Omental fat pad (tissue), 4 donors: ENCODE data around the gene P2RX1. TPM values are rescaled to one million over a fixed set of nuclear protein-coding genes. Genes with fewer than 3 reads are reported as not detected.

Experiments
- ATAC-seq: fragments of 150-250 bp; one replicate; pipeline ENCODE4 v1.9.1; 2016; ENCODE audit warnings: mild to moderate bottlenecking, moderate library complexity; ENCODE audit not compliant: low FRiP score
- DNase-seq: peaks from one replicate; pipeline ENCODE4 v3.0.0-alpha.2; 2019; ENCODE audit warnings: low spot score
- total RNA-seq, 4 donors: library from RNA; depleted of rRNA; stranded (reverse); fragments of >200 nt; gene quantifications; one replicate each; pipeline ENCODE4 v1.1.0, GENCODE V29; 2016
- TF ChIP-seq, protein P1 (sequence below), 3 donors: fragments of 450-650 bp; IDR thresholded peaks; one replicate each; pipeline ENCODE4 v1.5.1; 2016 to 2017; ENCODE audit warnings: antibody characterized with exemption in 3 of 3, mild to moderate bottlenecking in 3 of 3, moderate library complexity in 2 of 3

Gene P2RX1
- total RNA-seq, 4 donors from 2014 or later = 1.1 to 4.7 (median 2.7) TPM

DNA sequence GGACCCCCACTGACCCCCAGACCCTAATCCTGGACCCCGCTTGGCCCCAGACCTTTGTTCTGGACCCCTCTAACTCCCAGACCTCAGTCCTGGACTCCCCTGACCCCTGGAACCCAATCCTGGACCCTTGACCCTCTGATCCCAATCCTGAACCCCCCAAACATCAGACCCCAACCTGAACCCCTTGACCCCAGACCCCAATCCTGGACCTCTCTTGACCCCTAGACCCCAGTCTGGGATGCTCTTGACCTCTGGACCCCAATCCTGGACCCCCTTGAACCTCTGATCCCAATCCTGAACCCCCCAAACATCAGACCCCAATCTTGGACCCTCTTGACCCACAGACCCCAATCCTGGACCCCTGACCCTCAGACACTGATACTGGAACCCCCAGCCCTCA, 13.5 kb upstream of the P2RX1 start:
- DNase-seq (no peak), ATAC-seq (no peak)
- TF ChIP-seq, protein P1, sequence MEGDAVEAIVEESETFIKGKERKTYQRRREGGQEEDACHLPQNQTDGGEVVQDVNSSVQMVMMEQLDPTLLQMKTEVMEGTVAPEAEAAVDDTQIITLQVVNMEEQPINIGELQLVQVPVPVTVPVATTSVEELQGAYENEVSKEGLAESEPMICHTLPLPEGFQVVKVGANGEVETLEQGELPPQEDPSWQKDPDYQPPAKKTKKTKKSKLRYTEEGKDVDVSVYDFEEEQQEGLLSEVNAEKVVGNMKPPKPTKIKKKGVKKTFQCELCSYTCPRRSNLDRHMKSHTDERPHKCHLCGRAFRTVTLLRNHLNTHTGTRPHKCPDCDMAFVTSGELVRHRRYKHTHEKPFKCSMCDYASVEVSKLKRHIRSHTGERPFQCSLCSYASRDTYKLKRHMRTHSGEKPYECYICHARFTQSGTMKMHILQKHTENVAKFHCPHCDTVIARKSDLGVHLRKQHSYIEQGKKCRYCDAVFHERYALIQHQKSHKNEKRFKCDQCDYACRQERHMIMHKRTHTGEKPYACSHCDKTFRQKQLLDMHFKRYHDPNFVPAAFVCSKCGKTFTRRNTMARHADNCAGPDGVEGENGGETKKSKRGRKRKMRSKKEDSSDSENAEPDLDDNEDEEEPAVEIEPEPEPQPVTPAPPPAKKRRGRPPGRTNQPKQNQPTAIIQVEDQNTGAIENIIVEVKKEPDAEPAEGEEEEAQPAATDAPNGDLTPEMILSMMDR (IDR thresholded peaks at IDR 0.05) = no peak

DNA sequence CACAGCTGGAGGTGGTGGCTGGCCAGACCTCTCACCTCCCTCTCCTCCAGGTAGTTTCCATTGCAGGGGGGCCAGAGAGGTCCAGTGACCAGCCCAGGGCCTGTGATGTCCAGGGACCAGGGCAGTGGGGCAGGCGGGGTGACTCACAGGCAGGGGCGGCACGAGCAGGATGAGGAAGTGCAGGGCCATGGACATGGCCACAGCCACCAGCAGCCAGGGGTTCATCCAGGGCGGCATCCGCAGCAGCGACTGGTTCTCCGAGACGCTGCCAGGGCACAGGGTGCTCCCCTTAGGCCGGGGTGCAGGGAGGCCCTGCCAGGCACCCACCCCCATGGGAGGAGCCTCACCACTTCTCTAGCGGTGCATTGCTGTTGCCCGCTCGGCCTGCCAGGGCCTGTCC, 12.9 kb upstream of the P2RX1 start:
- ATAC-seq = no peak
- DNase-seq = no peak
- TF ChIP-seq, protein P1 (IDR thresholded peaks at IDR 0.05) = no peak

DNA sequence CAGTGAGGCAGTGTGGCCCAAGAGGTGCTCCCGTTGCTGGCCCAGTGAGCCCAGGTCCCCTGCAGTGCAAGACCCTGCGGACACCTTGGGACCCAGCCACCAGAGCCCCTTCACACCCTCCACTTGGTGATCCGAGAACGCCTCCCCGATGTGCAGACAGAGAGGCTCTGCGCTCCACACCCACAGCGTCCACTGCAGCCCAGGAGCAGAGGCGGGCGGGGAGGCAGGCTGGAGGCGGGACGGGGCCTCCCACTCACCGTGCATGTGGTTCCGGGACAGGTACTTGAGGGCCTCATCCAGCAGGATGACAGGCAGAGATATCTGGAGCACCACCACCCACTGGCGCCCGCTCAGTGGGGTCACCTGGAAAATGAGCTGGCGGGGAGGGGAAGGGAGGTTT, 12.1 kb upstream of the P2RX1 start:
- ATAC-seq (no peak), DNase-seq (no peak)
- TF ChIP-seq, protein P1 (IDR thresholded peaks at IDR 0.05) = no peak

DNA sequence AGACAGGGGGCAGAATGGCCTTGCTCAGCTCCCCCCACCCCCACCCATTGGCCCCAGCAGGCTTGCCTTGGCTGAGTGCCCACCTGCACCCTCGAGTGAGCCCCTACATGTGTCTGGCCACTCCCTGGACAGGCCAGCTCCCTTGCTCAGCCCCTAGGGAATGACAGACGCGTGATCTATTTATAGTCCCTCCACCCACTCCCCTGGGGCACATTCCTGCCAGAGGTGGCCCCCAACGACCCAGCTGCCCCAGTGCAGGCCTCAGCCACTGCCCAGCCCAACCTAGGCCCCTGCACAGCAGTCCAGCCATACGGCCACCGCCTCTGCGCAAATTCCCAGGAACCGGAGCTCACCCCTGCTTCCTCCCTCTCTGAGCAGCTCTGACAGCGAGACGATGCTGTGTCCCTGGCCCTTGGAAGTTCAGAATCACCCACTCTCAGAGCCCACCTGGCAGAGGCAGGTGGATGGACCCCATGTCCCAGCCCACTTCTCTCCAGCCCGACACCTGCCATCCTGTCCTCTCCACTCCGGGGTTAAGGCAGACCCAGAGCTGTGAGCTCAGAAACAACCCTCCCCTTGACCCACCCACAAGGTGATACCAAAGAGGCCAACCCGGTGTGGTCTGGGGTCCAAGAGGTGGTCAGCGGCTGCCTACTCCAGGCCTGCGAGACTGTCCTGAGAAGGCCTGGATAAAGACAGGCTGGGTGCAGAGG, 11.5 kb upstream of the P2RX1 start:
- DNase-seq = no peak
- TF ChIP-seq, protein P1 (IDR thresholded peaks at IDR 0.05) = no peak
- ATAC-seq = no peak

DNA sequence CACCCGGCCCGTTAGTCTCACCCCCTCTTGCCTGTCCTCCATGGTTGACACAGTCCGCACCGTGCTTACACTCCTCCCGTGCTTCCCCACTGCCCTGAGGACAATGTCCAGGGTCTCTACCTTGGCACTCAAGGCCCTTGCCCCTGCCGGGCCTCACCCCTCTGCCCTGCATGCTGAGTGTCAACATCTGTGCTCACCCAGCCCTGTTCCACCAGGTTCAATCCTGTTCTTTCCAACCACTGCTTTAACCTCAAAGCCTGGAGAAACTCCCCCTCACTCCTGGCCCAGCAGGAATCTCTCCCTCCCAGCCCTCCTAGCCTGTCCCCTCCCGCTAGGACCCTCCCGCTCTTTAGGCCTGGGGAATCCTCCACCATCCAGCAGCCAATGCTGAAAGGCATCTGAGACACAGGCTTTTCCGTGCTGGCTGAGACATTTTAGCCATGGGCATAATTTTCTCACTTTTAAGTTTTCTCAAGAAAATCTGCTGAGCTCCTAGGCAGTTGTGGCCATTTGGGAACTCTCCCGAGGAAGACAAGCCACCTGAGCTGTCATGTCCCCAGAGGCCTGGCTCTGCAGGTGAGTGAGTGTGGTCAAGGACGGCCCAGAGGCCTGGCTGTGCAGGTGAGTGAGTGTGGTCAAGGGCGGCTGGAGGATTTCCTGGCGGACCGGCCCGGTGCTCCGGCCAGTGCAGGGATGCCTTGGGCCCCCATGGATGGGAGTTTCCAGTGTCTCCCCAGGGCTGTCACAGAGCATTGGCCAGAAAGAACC, 10.8 kb upstream of the P2RX1 start:
- DNase-seq = no peak
- TF ChIP-seq, protein P1 (IDR thresholded peaks at IDR 0.05) = no peak
- no peak for ATAC-seq

DNA sequence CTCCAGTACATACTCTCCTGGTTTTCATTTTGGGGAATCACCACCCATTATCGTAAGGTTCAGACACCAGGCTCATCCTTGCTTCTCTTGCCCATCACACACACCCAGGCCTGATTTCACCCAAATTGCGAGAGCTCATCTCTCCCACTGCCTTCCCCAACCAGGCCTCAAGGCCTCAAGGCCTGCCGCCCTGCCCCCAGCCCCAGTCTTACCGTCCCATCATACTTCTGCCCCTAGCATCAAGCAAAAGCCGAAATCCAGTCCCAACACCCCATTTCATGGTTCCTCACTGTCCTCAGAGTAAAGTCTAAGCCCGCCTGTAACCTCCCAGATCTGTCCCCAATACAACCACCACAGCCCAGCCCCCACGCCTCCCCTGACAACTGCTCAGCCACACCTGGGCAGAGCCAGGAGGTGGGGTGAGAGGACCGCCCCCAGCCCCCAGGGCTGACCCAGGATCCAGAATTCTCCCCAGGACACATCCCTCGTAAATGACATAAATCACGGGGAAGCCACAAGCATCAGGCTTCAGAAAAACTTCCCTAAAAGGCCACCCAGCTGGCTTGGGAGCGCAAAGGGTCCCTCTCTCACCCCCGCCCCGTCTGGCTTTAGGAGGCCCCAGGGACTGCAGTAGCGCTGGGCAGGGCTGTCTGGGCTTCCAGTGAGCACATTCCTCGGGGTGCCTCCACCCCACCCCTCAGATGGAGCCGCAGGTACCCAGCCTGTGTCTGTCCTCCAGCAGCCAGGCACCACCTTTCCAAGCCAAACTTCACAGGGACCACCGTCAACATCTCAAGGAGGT, 9.6 kb upstream of the P2RX1 start:
- DNase-seq = no peak
- TF ChIP-seq, protein P1 (IDR thresholded peaks at IDR 0.05) = no peak

More for the DNA sequence above, 9.6 kb upstream of the P2RX1 start:
- ATAC-seq = no peak
